K562 (cell line): ENCODE measurements around the gene IFNAR2. TPM values are rescaled to one million over a fixed set of nuclear protein-coding genes. Genes with fewer than 3 reads are reported as not detected.

Source experiments
- ATAC-seq: fragments of 200-7000 bp; cut with Tn5 transposase; 3 replicates; pipeline ENCODE4 v1.9.1; 2020; ENCODE audit warnings: moderate library complexity
- BruUV-seq: library from RNA; stranded (reverse); fragments of 400-500 nt; replicated peaks from 2 replicates; lab custom pipeline; 2021; lab: Mats Ljungman, UMichigan
- CTCF ChIA-PET: fragments of 300-600 bp; formaldehyde crosslinking; extraction: SDS; loops from one replicate; lab custom pipeline; 2021; ENCODE audit warnings: low intra/inter-chr PET ratio; lab: Yijun Ruan, JAX
- POLR2A ChIA-PET: fragments of 300-600, 350-650 bp; sonication (Branson Sonifier 250); formaldehyde crosslinking; extraction: SDS; loops from one replicate; lab custom pipeline; 2021; ENCODE audit warnings: antibody characterized with exemption, inconsistent platforms; lab: Yijun Ruan, JAX
- DNase-seq, 4 experiments: peaks; one replicate each; pipeline versions ENCODE4 v3.0.0 to v3.0.0-alpha.2; 2011 to 2018; ENCODE audit warnings: low spot score in 3 of 4, mixed read lengths in 3 of 4; ENCODE audit errors: extremely low read depth in 1 of 4
- FAIRE-seq: peaks from 2 replicates; lab custom pipeline; 2011; peaks lifted over from hg19 to GRCh38; lab: Jason Lieb, UNC
- H2AFZ ChIP-seq: 2 replicates; pipeline ENCODE4 v1.6.0; 2011; ENCODE audit warnings: low read depth, low read length, control low read depth, inconsistent platforms
- H3K27ac ChIP-seq: fragments of 200-600 bp; 3 replicates; pipeline ENCODE4 v1.8.0; 2011; ENCODE audit warnings: low read depth, mild to moderate bottlenecking, control low read depth, inconsistent platforms, low read length, moderate library complexity, mixed read lengths; ENCODE audit errors: extremely low read depth
- H3K27me3 ChIP-seq, 2 experiments: fragments of 300-600 bp in 1 of 2; 2 replicates in 1 of 2; 3 replicates in 1 of 2; pipeline versions ENCODE4 v1.6.0 to v1.8.0; 2011; ENCODE audit warnings: inconsistent platforms in 2 of 2, low read length in 2 of 2, mild to moderate bottlenecking in 1 of 2, mixed read lengths in 1 of 2, moderate library complexity in 1 of 2; ENCODE audit not compliant: control insufficient read depth in 2 of 2, insufficient read depth in 2 of 2
- H3K36me3 ChIP-seq: fragments of 300-600 bp; 3 replicates; pipeline ENCODE4 v1.8.0; 2011; ENCODE audit warnings: mild to moderate bottlenecking, low read length, inconsistent platforms; ENCODE audit not compliant: control insufficient read depth, insufficient read depth
- H3K4me1 ChIP-seq, 2 experiments: fragments of 200-600 bp in 1 of 2; replicated peaks in 1 of 2; 2 replicates in 1 of 2; 3 replicates in 1 of 2; pipeline versions ENCODE4 v1.5.1 to v1.8.0; 2011; ENCODE audit warnings: inconsistent platforms in 2 of 2, low read length in 2 of 2, mild to moderate bottlenecking in 1 of 2, mixed read lengths in 1 of 2, moderate library complexity in 1 of 2; ENCODE audit not compliant: control insufficient read depth in 2 of 2, insufficient read depth in 2 of 2
- H3K4me2 ChIP-seq: 2 replicates; pipeline ENCODE4 v1.6.1; 2011; ENCODE audit warnings: low read length, control low read depth, inconsistent platforms, mixed read lengths; ENCODE audit not compliant: insufficient read depth
- H3K4me3 ChIP-seq: fragments of 200-600 bp; sonication (generic), shearing (Covaris generic); 2 replicates; pipeline ENCODE4 v1.5.1; 2016; ENCODE audit warnings: control low read depth, inconsistent platforms
- H3K79me2 ChIP-seq: fragments of 200-600 bp; 3 replicates; pipeline ENCODE4 v1.8.0; 2011; ENCODE audit warnings: low read length, inconsistent platforms; ENCODE audit not compliant: control insufficient read depth, insufficient read depth
- H3K9ac ChIP-seq, 2 experiments: 2 replicates each; pipeline versions ENCODE4 v1.6.0 to v1.6.1; 2011; ENCODE audit warnings: low read depth in 2 of 2, low read length in 2 of 2, control low read depth in 1 of 2, inconsistent platforms in 1 of 2, mild to moderate bottlenecking in 1 of 2, mixed read lengths in 1 of 2; ENCODE audit not compliant: insufficient read depth in 1 of 2
- H3K9me1 ChIP-seq: one replicate; pipeline ENCODE4 v1.6.0; 2011; ENCODE audit warnings: inconsistent platforms, mild to moderate bottlenecking, low read length, moderate library complexity; ENCODE audit not compliant: control insufficient read depth, insufficient read depth
- H3K9me3 ChIP-seq: replicated peaks from 2 replicates; pipeline ENCODE4 v1.5.1; 2011; ENCODE audit warnings: low read depth, low read length, inconsistent platforms; ENCODE audit not compliant: control insufficient read depth, insufficient read depth
- H4K20me1 ChIP-seq: replicated peaks from 2 replicates; pipeline ENCODE4 v1.6.1; 2011; ENCODE audit warnings: low read length, inconsistent platforms, mixed read lengths; ENCODE audit not compliant: control insufficient read depth, insufficient read depth
- ARID2 ChIP-seq: fragments of 450-650 bp; IDR thresholded peaks from 2 replicates; pipeline ENCODE4 v1.6.1; 2017; ENCODE audit warnings: antibody characterized with exemption, mild to moderate bottlenecking
- CHD4 ChIP-seq: fragments of 200-600 bp; sonication (generic); IDR thresholded peaks from 3 replicates; pipeline ENCODE4 v1.6.1; 2012; ENCODE audit warnings: low read depth, mild to moderate bottlenecking, mixed read lengths, low read length, inconsistent platforms; ENCODE audit not compliant: insufficient read depth, insufficient replicate concordance, poor library complexity, severe bottlenecking
- DLX4 ChIP-seq: fragments of 250-450 bp; sonication (Bioruptor Pico); IDR thresholded peaks from 2 replicates; pipeline ENCODE4 v1.6.1; 2021; ENCODE audit warnings: mild to moderate bottlenecking
- DNMT1 ChIP-seq: fragments of 450-650 bp; IDR thresholded peaks from 2 replicates; pipeline ENCODE4 v1.6.1; 2016; ENCODE audit warnings: antibody characterized with exemption, mild to moderate bottlenecking
- HLTF ChIP-seq: fragments of 450-650 bp; IDR thresholded peaks from 2 replicates; pipeline ENCODE4 v1.6.1; 2016
- HNRNPUL1 ChIP-seq: fragments of 200-400 bp; formaldehyde crosslinking; IDR thresholded peaks from 2 replicates; pipeline ENCODE4 v1.6.1; 2017; ENCODE audit warnings: low read length
- HSF4 ChIP-seq: fragments of 250-450 bp; sonication (Bioruptor Pico); IDR thresholded peaks from 2 replicates; pipeline ENCODE4 v2.1.2; 2022; ENCODE audit warnings: mild to moderate bottlenecking, moderate library complexity, borderline replicate concordance
- MTA1 ChIP-seq: fragments of 450-650 bp; IDR thresholded peaks from 2 replicates; pipeline ENCODE4 v1.6.1; 2017; ENCODE audit warnings: borderline replicate concordance
- PHF8 ChIP-seq: fragments of 200-600 bp; sonication (generic); IDR thresholded peaks from 2 replicates; pipeline ENCODE4 v1.6.1; 2012; ENCODE audit warnings: mixed run types, mild to moderate bottlenecking, inconsistent platforms, low read length, moderate library complexity, borderline replicate concordance
- RBM14 ChIP-seq: fragments of 200-400 bp; formaldehyde crosslinking; IDR thresholded peaks from 2 replicates; pipeline ENCODE4 v1.6.1; 2018; ENCODE audit warnings: low read depth, mild to moderate bottlenecking, low read length, moderate library complexity, borderline replicate concordance; ENCODE audit not compliant: insufficient read depth
- RFX7 ChIP-seq: fragments of 250-450 bp; sonication (Bioruptor Pico); IDR thresholded peaks from 2 replicates; pipeline ENCODE4 v1.5.1; 2021; ENCODE audit warnings: mild to moderate bottlenecking
- SMARCA4 ChIP-seq: fragments of 450-650 bp; IDR thresholded peaks from 2 replicates; pipeline ENCODE4 v1.6.1; 2016
- SUPT5H ChIP-seq: fragments of 450-650 bp; IDR thresholded peaks from 2 replicates; pipeline ENCODE4 v1.6.1; 2016
- YBX1 ChIP-seq: fragments of 450-650 bp; IDR thresholded peaks from 2 replicates; pipeline ENCODE4 v1.7.1; 2016; ENCODE audit warnings: mild to moderate bottlenecking
- ZBED1 ChIP-seq: IDR thresholded peaks from 2 replicates; pipeline ENCODE4 v1.6.1; 2014
- ZNF175 ChIP-seq: fragments of 200-800 bp; sonication (Bioruptor generic); IDR thresholded peaks from 2 replicates; pipeline ENCODE4 v1.6.1; 2016; ENCODE audit warnings: low read depth, mild to moderate bottlenecking, missing genetic modification characterization, missing compliant biosample characterization
- ZNF197 ChIP-seq: fragments of 200-800 bp; sonication (Bioruptor generic); IDR thresholded peaks from 2 replicates; pipeline ENCODE4 v1.6.1; 2016; ENCODE audit warnings: low read depth, missing genetic modification characterization, missing compliant biosample characterization
- ZNF583 ChIP-seq: fragments of 250-450 bp; sonication (Bioruptor Pico); IDR thresholded peaks from 2 replicates; pipeline ENCODE4 v1.4.0; 2020
- WGBS: fragments of 100-300 bp; shearing (Covaris generic); methylation state at CpG from one replicate; pipeline ENCODE4 v1.1.6; 2016; ENCODE audit warnings: low coverage, mixed read lengths; ENCODE audit not compliant: insufficient coverage; ENCODE audit errors: missing lambda C conversion rate; 5-methylcytosine and 5-hydroxymethylcytosine counted together
- in situ Hi-C: fragments of 300-500 bp; cut with MboI; formaldehyde crosslinking; loops from 4 replicates; pipeline ENCODE4 v1.15.0; 2018; ENCODE audit warnings: inconsistent platforms, mixed read lengths
- intact Hi-C: fragments of 100-400 bp; cut with micrococcal nuclease; formaldehyde crosslinking; loops from 2 replicates; pipeline ENCODE4 v1.14.2; 2022
- polyA plus RNA-seq, 8 experiments: library from polyadenylated mRNA; depleted of rRNA in 4 of 8; stranded (reverse) in 5 of 8; unstranded in 3 of 8; fragments of >200 nt; fragmentation: Nextera tagmentation in 2 of 8; fragmentation: Illumina TruSeq in 1 of 8; extraction: Ambion mirVana in 2 of 8; extraction: Trizol in 1 of 8; gene quantifications; 2 replicates each; pipeline versions ENCODE4 v1.2.1 to v1.2.3, GENCODE V29; 2011 to 2014; ENCODE audit warnings: inconsistent platforms in 1 of 8, missing spikeins in 1 of 8
- total RNA-seq, 7 experiments: library from RNA; depleted of rRNA in 6 of 7; stranded (reverse); fragments of >200 nt in 6 of 7; fragmentation: Illumina TruSeq in 2 of 7; extraction: Trizol in 2 of 7; gene quantifications; 2 replicates each; pipeline versions ENCODE4 v1.2.1 to v1.2.3, GENCODE V29; 2011 to 2021; ENCODE audit warnings: low replicate concordance in 1 of 7
- TF ChIP-seq, protein P1 (sequence below), 3 experiments: IDR thresholded peaks in 2 of 3; conservative IDR thresholded peaks in 1 of 3; 2 replicates each; pipeline ENCODE4 v1.5.1; 2011 to 2012; ENCODE audit warnings: low read length in 3 of 3, mild to moderate bottlenecking in 3 of 3, control low read depth in 2 of 3, improper control_type of control experiment in 1 of 3, inconsistent platforms in 1 of 3, low read depth in 1 of 3, mixed read lengths in 1 of 3, moderate library complexity in 1 of 3; ENCODE audit not compliant: insufficient read depth in 2 of 3
- TF ChIP-seq, protein P2 (sequence below): fragments of 200-800 bp; sonication (Bioruptor generic); IDR thresholded peaks from 2 replicates; pipeline ENCODE4 v1.6.1; 2017; ENCODE audit warnings: missing genetic modification characterization, missing compliant biosample characterization

IFNAR2 gene
- total and polyA plus RNA-seq, 9 of the 15 experiments (the other 6 are each of a cell fraction or from before 2014, with no cell fraction given), result 1.7 to 48.3 (median 8.4) TPM

DNA sequence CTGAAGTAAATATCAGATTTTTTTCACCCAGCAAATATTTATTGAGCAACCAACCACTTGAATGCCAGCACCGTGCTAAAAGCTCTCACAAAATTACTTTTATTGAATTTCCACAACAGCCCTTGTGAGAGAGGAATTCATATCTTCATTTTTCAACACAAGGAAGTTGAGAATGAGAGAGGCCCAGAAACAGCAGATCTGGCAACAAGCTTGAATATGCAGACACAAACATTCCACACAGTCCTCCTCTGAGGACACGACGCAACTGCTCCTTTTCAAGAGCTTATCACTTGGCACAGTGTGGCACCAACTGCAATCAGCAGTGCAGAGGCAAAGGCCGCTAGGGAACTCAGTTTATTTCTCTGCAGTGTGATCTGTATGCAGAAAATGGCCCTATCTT is 32.2 kb upstream of the IFNAR2 start:
- intact Hi-C loops, result loop anchor here (1.0 to 5.0 kb wide), 6 partner anchors 70 to 545 kb away; partner anchors contain the start of gene IL10RB
- Histone ChIP-seq H2AFZ (no peak overlapping the region), H3K4me1 (no peaks in the 10 kb centered on the region; a peak in 2 of 5 replicates), H3K27me3 (peaks cover 11 to 15% of the 10 kb centered on the region in 2 experiments), H3K4me3 (no peak overlapping the region), H3K9me1 (no peaks in the 10 kb centered on the region), H4K20me1 (no peaks in the 10 kb centered on the region), H3K4me2 (no peak overlapping the region), H3K9me3 (no peaks in the 10 kb centered on the region), H3K9ac (no peak overlapping the region), H3K27ac (no peak overlapping the region), H3K79me2 (no peaks in the 10 kb centered on the region), H3K36me3 (no peaks in the 10 kb centered on the region)
- no peak for FAIRE-seq
- POLR2A ChIA-PET, result interaction anchor here (0.7 to 1.2 kb wide), 5 partner anchors 20 to 409 kb away, joined by 3 to 6 read pairs (median 3); no protein-coding TSS in a partner anchor
- in situ Hi-C loops, result loop anchor here (5.0 to 25.0 kb wide), 6 partner anchors 180 to 535 kb away; no protein-coding TSS in a partner anchor
- DNase-seq, result no peak
- ATAC-seq, result no peak
- BruUV-seq, result no TSS peak
- 4% methylated on average over 4 of the region's 4 CpGs for WGBS
- CTCF ChIA-PET, result interaction anchor here (0.6 to 2.6 kb wide), 6 partner anchors 33 to 261 kb away, joined by 3 to 12 read pairs (median 4); no protein-coding TSS in a partner anchor
- no peak for TF ChIP-seq CHD4
- no peak for TF ChIP-seq MTA1
- TF ChIP-seq ARID2, result no peak
- no peak for TF ChIP-seq HSF4 (CRISPR knock-in tag)
- TF ChIP-seq RBM14, result no peak
- TF ChIP-seq, protein P1, sequence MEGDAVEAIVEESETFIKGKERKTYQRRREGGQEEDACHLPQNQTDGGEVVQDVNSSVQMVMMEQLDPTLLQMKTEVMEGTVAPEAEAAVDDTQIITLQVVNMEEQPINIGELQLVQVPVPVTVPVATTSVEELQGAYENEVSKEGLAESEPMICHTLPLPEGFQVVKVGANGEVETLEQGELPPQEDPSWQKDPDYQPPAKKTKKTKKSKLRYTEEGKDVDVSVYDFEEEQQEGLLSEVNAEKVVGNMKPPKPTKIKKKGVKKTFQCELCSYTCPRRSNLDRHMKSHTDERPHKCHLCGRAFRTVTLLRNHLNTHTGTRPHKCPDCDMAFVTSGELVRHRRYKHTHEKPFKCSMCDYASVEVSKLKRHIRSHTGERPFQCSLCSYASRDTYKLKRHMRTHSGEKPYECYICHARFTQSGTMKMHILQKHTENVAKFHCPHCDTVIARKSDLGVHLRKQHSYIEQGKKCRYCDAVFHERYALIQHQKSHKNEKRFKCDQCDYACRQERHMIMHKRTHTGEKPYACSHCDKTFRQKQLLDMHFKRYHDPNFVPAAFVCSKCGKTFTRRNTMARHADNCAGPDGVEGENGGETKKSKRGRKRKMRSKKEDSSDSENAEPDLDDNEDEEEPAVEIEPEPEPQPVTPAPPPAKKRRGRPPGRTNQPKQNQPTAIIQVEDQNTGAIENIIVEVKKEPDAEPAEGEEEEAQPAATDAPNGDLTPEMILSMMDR (IDR thresholded peaks at IDR 0.05 in 2 of 3, conservative IDR thresholded peaks at IDR 0.05 in 1 of 3; ENCODE audit: insufficient read depth in 2 of 3, low read depth in 1 of 3, low read length in 3 of 3), result no peak
- TF ChIP-seq ZBED1, result no peak
- TF ChIP-seq ZNF175 (CRISPR knock-in tag), result no peak
- no peak for TF ChIP-seq HNRNPUL1
- no peak for TF ChIP-seq HLTF
- no peak for TF ChIP-seq PHF8
- no peak for TF ChIP-seq YBX1
- TF ChIP-seq, protein P2, sequence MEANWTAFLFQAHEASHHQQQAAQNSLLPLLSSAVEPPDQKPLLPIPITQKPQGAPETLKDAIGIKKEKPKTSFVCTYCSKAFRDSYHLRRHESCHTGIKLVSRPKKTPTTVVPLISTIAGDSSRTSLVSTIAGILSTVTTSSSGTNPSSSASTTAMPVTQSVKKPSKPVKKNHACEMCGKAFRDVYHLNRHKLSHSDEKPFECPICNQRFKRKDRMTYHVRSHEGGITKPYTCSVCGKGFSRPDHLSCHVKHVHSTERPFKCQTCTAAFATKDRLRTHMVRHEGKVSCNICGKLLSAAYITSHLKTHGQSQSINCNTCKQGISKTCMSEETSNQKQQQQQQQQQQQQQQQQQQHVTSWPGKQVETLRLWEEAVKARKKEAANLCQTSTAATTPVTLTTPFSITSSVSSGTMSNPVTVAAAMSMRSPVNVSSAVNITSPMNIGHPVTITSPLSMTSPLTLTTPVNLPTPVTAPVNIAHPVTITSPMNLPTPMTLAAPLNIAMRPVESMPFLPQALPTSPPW (CRISPR knock-in tag), result no peak
- no peak for TF ChIP-seq DLX4
- TF ChIP-seq ZNF197 (CRISPR knock-in tag), result no peak
- no peak for TF ChIP-seq SMARCA4
- TF ChIP-seq RFX7, result no peak
- no peak for TF ChIP-seq DNMT1
- no peak for TF ChIP-seq ZNF583 (CRISPR knock-in tag)
- TF ChIP-seq SUPT5H, result no peak
